ENCODE results near the gene SPRR3. TPM values are rescaled to one million over a fixed set of nuclear protein-coding genes. Genes with fewer than 3 reads are reported as not detected.

Gene SPRR3, protein sequence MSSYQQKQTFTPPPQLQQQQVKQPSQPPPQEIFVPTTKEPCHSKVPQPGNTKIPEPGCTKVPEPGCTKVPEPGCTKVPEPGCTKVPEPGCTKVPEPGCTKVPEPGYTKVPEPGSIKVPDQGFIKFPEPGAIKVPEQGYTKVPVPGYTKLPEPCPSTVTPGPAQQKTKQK
- total RNA-seq (ENCODE audit: unreplicated experiment), result not detected
- long read RNA-seq, result 0 reads

DNA sequence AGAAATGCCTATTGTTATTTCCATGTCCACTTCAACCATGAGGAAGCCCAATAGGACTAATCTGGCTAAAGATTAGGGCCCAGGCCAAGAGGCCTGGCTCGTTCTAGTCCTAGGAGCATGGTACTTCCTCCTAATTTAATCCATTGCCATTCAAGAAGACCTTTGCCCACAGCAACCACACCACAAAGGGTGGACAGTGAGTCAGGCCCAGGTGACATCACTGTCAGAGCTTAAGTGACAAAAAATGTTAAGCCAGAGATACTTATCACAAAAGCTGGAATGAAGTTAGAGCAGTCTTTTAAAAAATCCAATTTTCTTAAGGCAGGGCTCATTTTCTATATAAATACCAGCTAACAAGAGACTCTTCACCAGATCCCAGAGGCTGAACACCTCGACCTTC lies at the start of gene SPRR3:
Gene SPRR3, plus strand, starts transcription at position 368 of the 400 bp plus-strand sequence. CDS start 1,272 bp downstream, outside the sequence.
- Mint-ChIP-seq H3K27ac (ENCODE audit: unreplicated experiment) (no peak within 1 kb of the TSS), H3K4me1 (ENCODE audit: low read depth, unreplicated experiment) (no peaks in the 10 kb centered on the region), H3K4me3 (ENCODE audit: unreplicated experiment) (no peak within 1 kb of the TSS), H3K36me3 (ENCODE audit: unreplicated experiment) (no peaks in the 10 kb centered on the region), H3K27me3 (ENCODE audit: unreplicated experiment) (no peaks in the 10 kb centered on the region), H3K9me3 (ENCODE audit: unreplicated experiment) (no peaks in the 10 kb centered on the region)
- DNase-seq, result no peak
- TF ChIP-seq, protein P1, sequence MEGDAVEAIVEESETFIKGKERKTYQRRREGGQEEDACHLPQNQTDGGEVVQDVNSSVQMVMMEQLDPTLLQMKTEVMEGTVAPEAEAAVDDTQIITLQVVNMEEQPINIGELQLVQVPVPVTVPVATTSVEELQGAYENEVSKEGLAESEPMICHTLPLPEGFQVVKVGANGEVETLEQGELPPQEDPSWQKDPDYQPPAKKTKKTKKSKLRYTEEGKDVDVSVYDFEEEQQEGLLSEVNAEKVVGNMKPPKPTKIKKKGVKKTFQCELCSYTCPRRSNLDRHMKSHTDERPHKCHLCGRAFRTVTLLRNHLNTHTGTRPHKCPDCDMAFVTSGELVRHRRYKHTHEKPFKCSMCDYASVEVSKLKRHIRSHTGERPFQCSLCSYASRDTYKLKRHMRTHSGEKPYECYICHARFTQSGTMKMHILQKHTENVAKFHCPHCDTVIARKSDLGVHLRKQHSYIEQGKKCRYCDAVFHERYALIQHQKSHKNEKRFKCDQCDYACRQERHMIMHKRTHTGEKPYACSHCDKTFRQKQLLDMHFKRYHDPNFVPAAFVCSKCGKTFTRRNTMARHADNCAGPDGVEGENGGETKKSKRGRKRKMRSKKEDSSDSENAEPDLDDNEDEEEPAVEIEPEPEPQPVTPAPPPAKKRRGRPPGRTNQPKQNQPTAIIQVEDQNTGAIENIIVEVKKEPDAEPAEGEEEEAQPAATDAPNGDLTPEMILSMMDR (IDR thresholded peaks at IDR 0.05; ENCODE audit: partially characterized antibody, unreplicated experiment), result no peak

DNA sequence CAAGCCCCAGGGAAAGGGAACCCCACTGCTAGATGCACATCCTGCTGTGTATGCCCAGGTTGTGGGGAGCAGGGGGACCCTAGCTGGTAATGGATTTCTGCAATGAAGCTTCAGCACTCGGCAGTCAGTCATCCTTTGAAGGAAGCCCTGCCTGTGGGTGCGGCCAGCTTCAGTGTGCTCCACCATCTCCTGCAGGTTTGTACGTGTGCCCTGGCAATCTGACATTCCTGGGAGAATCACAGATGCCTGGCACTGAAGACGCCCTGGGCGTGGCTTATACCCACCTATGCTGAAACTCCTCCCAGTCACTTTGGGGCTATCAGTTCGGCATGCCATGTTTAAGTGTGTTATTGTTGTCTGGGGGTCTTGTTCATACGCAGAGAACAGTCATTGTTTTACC lies 47.8 kb upstream of the SPRR3 start:
- TF ChIP-seq, protein P1 (IDR thresholded peaks at IDR 0.05; ENCODE audit: partially characterized antibody, unreplicated experiment), result no peak
- H3K4me3 Mint-ChIP-seq (ENCODE audit: unreplicated experiment), result no peak overlapping the region
- H3K27ac Mint-ChIP-seq (ENCODE audit: unreplicated experiment), result no peak overlapping the region
- no peaks in the 10 kb centered on the region for H3K4me1 Mint-ChIP-seq (ENCODE audit: low read depth, unreplicated experiment)
- peaks cover 7% of the 10 kb centered on the region for H3K27me3 Mint-ChIP-seq (ENCODE audit: unreplicated experiment)
- H3K9me3 Mint-ChIP-seq (ENCODE audit: unreplicated experiment), result no peaks in the 10 kb centered on the region
- DNase-seq, result no peak
- H3K36me3 Mint-ChIP-seq (ENCODE audit: unreplicated experiment), result no peaks in the 10 kb centered on the region

DNA sequence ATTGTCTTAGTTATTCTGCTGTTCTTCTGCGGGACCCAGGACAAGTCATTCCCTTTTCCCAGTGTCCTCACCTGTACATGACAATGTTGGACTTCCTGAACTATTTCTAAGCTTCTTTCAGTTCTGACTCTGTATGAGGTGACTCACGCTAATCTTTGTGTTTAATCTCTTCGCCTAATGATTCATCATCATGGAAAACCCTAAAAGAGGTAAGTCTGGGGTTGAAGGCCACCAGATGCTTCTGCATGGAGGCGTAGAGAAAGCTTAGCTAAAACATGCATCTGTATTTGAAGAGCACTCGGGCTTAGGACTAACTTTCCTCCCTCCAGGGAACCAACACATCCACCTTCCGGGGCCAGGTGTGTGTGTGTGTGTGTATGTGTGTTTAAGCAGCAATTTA lies 47.1 kb upstream of the SPRR3 start:
- TF ChIP-seq, protein P1 (IDR thresholded peaks at IDR 0.05; ENCODE audit: partially characterized antibody, unreplicated experiment), result no peak
- H3K9me3 Mint-ChIP-seq (ENCODE audit: unreplicated experiment), result no peaks in the 10 kb centered on the region
- no peak overlapping the region for H3K4me3 Mint-ChIP-seq (ENCODE audit: unreplicated experiment)
- H3K4me1 Mint-ChIP-seq (ENCODE audit: low read depth, unreplicated experiment), result no peaks in the 10 kb centered on the region
- DNase-seq, result no peak
- H3K36me3 Mint-ChIP-seq (ENCODE audit: unreplicated experiment), result no peaks in the 10 kb centered on the region
- H3K27ac Mint-ChIP-seq (ENCODE audit: unreplicated experiment), result no peak overlapping the region
- H3K27me3 Mint-ChIP-seq (ENCODE audit: unreplicated experiment), result peaks cover 3% of the 10 kb centered on the region

DNA sequence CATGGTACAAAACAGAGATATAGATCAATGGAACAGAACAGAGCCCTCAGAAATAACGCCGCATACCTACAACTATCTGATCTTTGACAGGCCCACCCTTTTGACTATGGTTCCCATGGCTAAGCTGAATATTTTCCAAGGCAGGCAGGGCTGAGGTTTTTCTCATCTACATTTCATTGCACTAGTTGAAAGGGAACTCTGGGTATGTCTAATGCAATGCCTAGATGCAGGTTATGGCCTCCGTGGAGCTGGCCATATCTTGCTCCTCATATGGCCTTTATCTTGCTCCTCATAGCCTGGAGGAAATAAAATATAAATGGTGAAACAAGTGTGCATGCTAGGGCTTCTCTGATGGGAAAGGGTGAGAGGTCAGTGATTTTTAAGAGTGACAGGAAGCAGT lies 44.0 kb upstream of the SPRR3 start:
- no peak for DNase-seq
- no peaks in the 10 kb centered on the region for H3K9me3 Mint-ChIP-seq (ENCODE audit: unreplicated experiment)

DNA sequence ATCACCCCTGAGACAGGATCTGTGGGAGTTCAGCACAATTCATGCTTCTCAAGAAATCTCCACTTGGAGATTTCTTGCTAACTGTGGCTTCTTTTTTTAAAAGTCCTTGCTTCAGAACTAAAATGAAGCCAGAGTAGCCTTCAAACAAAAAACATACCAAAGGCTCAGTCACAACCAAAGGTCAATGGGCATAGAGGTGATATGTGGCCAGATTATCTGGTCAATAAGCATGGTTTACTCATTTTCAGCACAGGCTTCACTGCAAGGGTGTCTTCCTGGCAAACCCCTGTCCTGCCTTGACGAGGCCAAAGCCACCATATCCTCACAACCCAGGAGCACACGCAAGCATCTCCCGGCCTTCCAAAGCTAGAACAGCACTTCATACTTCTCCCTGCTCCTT lies 42.3 kb upstream of the SPRR3 start:
- no peaks in the 10 kb centered on the region for H3K9me3 Mint-ChIP-seq (ENCODE audit: unreplicated experiment)

More for the DNA sequence above, 44.0 kb upstream of the SPRR3 start:
- H3K36me3 Mint-ChIP-seq (ENCODE audit: unreplicated experiment), result no peaks in the 10 kb centered on the region
- H3K4me1 Mint-ChIP-seq (ENCODE audit: low read depth, unreplicated experiment), result no peaks in the 10 kb centered on the region
- no peak overlapping the region for H3K4me3 Mint-ChIP-seq (ENCODE audit: unreplicated experiment)
- peaks cover 5% of the 10 kb centered on the region for H3K27me3 Mint-ChIP-seq (ENCODE audit: unreplicated experiment)
- H3K27ac Mint-ChIP-seq (ENCODE audit: unreplicated experiment), result no peak overlapping the region
- TF ChIP-seq, protein P1 (IDR thresholded peaks at IDR 0.05; ENCODE audit: partially characterized antibody, unreplicated experiment), result no peak

More for the DNA sequence above, 42.3 kb upstream of the SPRR3 start:
- peaks cover 5% of the 10 kb centered on the region for H3K27me3 Mint-ChIP-seq (ENCODE audit: unreplicated experiment)
- no peaks in the 10 kb centered on the region for H3K36me3 Mint-ChIP-seq (ENCODE audit: unreplicated experiment)
- no peak overlapping the region for H3K27ac Mint-ChIP-seq (ENCODE audit: unreplicated experiment)
- DNase-seq, result no peak
- TF ChIP-seq, protein P1 (IDR thresholded peaks at IDR 0.05; ENCODE audit: partially characterized antibody, unreplicated experiment), result no peak
- no peak overlapping the region for H3K4me3 Mint-ChIP-seq (ENCODE audit: unreplicated experiment)
- H3K4me1 Mint-ChIP-seq (ENCODE audit: low read depth, unreplicated experiment), result no peaks in the 10 kb centered on the region

All from glutamatergic neuron (in vitro differentiated cells).